K562 (cell line): ENCODE measurements around the gene SMC5. TPM values are rescaled to one million over a fixed set of nuclear protein-coding genes. Genes with fewer than 3 reads are reported as not detected.

Experiments used
- ATAC-seq: fragments of 200-7000 bp; cut with Tn5 transposase; 3 replicates; pipeline ENCODE4 v1.9.1; 2020; ENCODE audit warnings: moderate library complexity
- BruUV-seq: library from RNA; stranded (reverse); fragments of 400-500 nt; replicated peaks from 2 replicates; lab custom pipeline; 2021; lab: Mats Ljungman, UMichigan
- CTCF ChIA-PET: fragments of 300-600 bp; formaldehyde crosslinking; extraction: SDS; loops from one replicate; lab custom pipeline; 2021; ENCODE audit warnings: low intra/inter-chr PET ratio; lab: Yijun Ruan, JAX
- POLR2A ChIA-PET: fragments of 300-600, 350-650 bp; sonication (Branson Sonifier 250); formaldehyde crosslinking; extraction: SDS; loops from one replicate; lab custom pipeline; 2021; ENCODE audit warnings: antibody characterized with exemption, inconsistent platforms; lab: Yijun Ruan, JAX
- DNase-seq, 4 experiments: peaks; one replicate each; pipeline versions ENCODE4 v3.0.0 to v3.0.0-alpha.2; 2011 to 2018; ENCODE audit warnings: low spot score in 3 of 4, mixed read lengths in 3 of 4; ENCODE audit errors: extremely low read depth in 1 of 4
- FAIRE-seq: peaks from 2 replicates; lab custom pipeline; 2011; peaks lifted over from hg19 to GRCh38; lab: Jason Lieb, UNC
- H2AFZ ChIP-seq: 2 replicates; pipeline ENCODE4 v1.6.0; 2011; ENCODE audit warnings: low read depth, low read length, control low read depth, inconsistent platforms
- H3K27ac ChIP-seq: fragments of 200-600 bp; 3 replicates; pipeline ENCODE4 v1.8.0; 2011; ENCODE audit warnings: low read depth, mild to moderate bottlenecking, control low read depth, inconsistent platforms, low read length, moderate library complexity, mixed read lengths; ENCODE audit errors: extremely low read depth
- H3K27me3 ChIP-seq, 2 experiments: fragments of 300-600 bp in 1 of 2; 2 replicates in 1 of 2; 3 replicates in 1 of 2; pipeline versions ENCODE4 v1.6.0 to v1.8.0; 2011; ENCODE audit warnings: inconsistent platforms in 2 of 2, low read length in 2 of 2, mild to moderate bottlenecking in 1 of 2, mixed read lengths in 1 of 2, moderate library complexity in 1 of 2; ENCODE audit not compliant: control insufficient read depth in 2 of 2, insufficient read depth in 2 of 2
- H3K36me3 ChIP-seq: fragments of 300-600 bp; 3 replicates; pipeline ENCODE4 v1.8.0; 2011; ENCODE audit warnings: mild to moderate bottlenecking, low read length, inconsistent platforms; ENCODE audit not compliant: control insufficient read depth, insufficient read depth
- H3K4me1 ChIP-seq, 2 experiments: fragments of 200-600 bp in 1 of 2; replicated peaks in 1 of 2; 2 replicates in 1 of 2; 3 replicates in 1 of 2; pipeline versions ENCODE4 v1.5.1 to v1.8.0; 2011; ENCODE audit warnings: inconsistent platforms in 2 of 2, low read length in 2 of 2, mild to moderate bottlenecking in 1 of 2, mixed read lengths in 1 of 2, moderate library complexity in 1 of 2; ENCODE audit not compliant: control insufficient read depth in 2 of 2, insufficient read depth in 2 of 2
- H3K4me2 ChIP-seq: 2 replicates; pipeline ENCODE4 v1.6.1; 2011; ENCODE audit warnings: low read length, control low read depth, inconsistent platforms, mixed read lengths; ENCODE audit not compliant: insufficient read depth
- H3K4me3 ChIP-seq: fragments of 200-600 bp; sonication (generic), shearing (Covaris generic); 2 replicates; pipeline ENCODE4 v1.5.1; 2016; ENCODE audit warnings: control low read depth, inconsistent platforms
- H3K79me2 ChIP-seq: fragments of 200-600 bp; 3 replicates; pipeline ENCODE4 v1.8.0; 2011; ENCODE audit warnings: low read length, inconsistent platforms; ENCODE audit not compliant: control insufficient read depth, insufficient read depth
- H3K9ac ChIP-seq, 2 experiments: 2 replicates each; pipeline versions ENCODE4 v1.6.0 to v1.6.1; 2011; ENCODE audit warnings: low read depth in 2 of 2, low read length in 2 of 2, control low read depth in 1 of 2, inconsistent platforms in 1 of 2, mild to moderate bottlenecking in 1 of 2, mixed read lengths in 1 of 2; ENCODE audit not compliant: insufficient read depth in 1 of 2
- H3K9me1 ChIP-seq: one replicate; pipeline ENCODE4 v1.6.0; 2011; ENCODE audit warnings: inconsistent platforms, mild to moderate bottlenecking, low read length, moderate library complexity; ENCODE audit not compliant: control insufficient read depth, insufficient read depth
- H3K9me3 ChIP-seq: replicated peaks from 2 replicates; pipeline ENCODE4 v1.5.1; 2011; ENCODE audit warnings: low read depth, low read length, inconsistent platforms; ENCODE audit not compliant: control insufficient read depth, insufficient read depth
- H4K20me1 ChIP-seq: replicated peaks from 2 replicates; pipeline ENCODE4 v1.6.1; 2011; ENCODE audit warnings: low read length, inconsistent platforms, mixed read lengths; ENCODE audit not compliant: control insufficient read depth, insufficient read depth
- CBFA2T2 ChIP-seq: fragments of 450-650 bp; conservative IDR thresholded peaks from 2 replicates; pipeline ENCODE4 v1.6.1; 2017; ENCODE audit warnings: mild to moderate bottlenecking
- CBFA2T3 ChIP-seq: fragments of 450-650 bp; IDR thresholded peaks from 2 replicates; pipeline ENCODE4 v1.6.1; 2017
- WGBS: fragments of 100-300 bp; shearing (Covaris generic); methylation state at CpG from one replicate; pipeline ENCODE4 v1.1.6; 2016; ENCODE audit warnings: low coverage, mixed read lengths; ENCODE audit not compliant: insufficient coverage; ENCODE audit errors: missing lambda C conversion rate; 5-methylcytosine and 5-hydroxymethylcytosine counted together
- in situ Hi-C: fragments of 300-500 bp; cut with MboI; formaldehyde crosslinking; loops from 4 replicates; pipeline ENCODE4 v1.15.0; 2018; ENCODE audit warnings: inconsistent platforms, mixed read lengths
- intact Hi-C: fragments of 100-400 bp; cut with micrococcal nuclease; formaldehyde crosslinking; loops from 2 replicates; pipeline ENCODE4 v1.14.2; 2022
- polyA plus RNA-seq, 8 experiments: library from polyadenylated mRNA; depleted of rRNA in 4 of 8; stranded (reverse) in 5 of 8; unstranded in 3 of 8; fragments of >200 nt; fragmentation: Nextera tagmentation in 2 of 8; fragmentation: Illumina TruSeq in 1 of 8; extraction: Ambion mirVana in 2 of 8; extraction: Trizol in 1 of 8; gene quantifications; 2 replicates each; pipeline versions ENCODE4 v1.2.1 to v1.2.3, GENCODE V29; 2011 to 2014; ENCODE audit warnings: inconsistent platforms in 1 of 8, missing spikeins in 1 of 8
- total RNA-seq, 7 experiments: library from RNA; depleted of rRNA in 6 of 7; stranded (reverse); fragments of >200 nt in 6 of 7; fragmentation: Illumina TruSeq in 2 of 7; extraction: Trizol in 2 of 7; gene quantifications; 2 replicates each; pipeline versions ENCODE4 v1.2.1 to v1.2.3, GENCODE V29; 2011 to 2021; ENCODE audit warnings: low replicate concordance in 1 of 7
- TF ChIP-seq, protein P1 (sequence below), 2 experiments: fragments of 450-650 bp in 1 of 2; sonication (generic) in 1 of 2; formaldehyde crosslinking in 1 of 2; IDR thresholded peaks; 2 replicates each; pipeline versions ENCODE4 v1.7.1 to v1.9.0; 2016 to 2022; ENCODE audit warnings: inconsistent platforms in 1 of 2, mild to moderate bottlenecking in 1 of 2, missing genetic modification reagents in 1 of 2

The SMC5 gene
- total and polyA plus RNA-seq, 9 of the 15 experiments (the other 6 are each of a cell fraction or from before 2014, with no cell fraction given) = 3.5 to 43.2 (median 21.4) TPM

DNA sequence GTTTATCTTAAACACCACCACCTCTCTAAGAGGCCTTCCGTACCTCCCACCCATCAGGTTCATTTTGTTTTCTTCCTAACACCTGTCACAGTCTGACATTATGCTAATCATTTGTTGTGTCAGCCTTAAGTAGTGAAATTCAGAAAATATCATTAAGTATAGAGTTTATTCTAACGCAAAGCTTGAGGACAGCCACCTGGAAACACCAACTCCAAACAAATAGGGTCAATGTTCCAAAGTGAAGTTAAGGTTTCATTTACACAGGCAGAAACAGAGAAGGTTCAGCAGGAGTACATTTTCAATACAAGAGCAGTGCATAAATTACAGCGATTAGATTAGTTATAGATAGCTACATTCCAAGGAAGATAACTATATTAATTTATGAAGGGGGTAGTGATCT lies 1.3 kb upstream of the SMC5 start:
- no TSS peak for BruUV-seq
- Histone ChIP-seq H3K4me2 (peak overlapping the region; percentile 91), H2AFZ (peak overlapping the region; percentile 86), H3K4me3 (peak overlapping the region; percentile 88; the same call in 1 of the 2 replicates), H3K36me3 (peaks cover 24% of the 10 kb centered on the region), H3K4me1 (peaks cover 22 to 24% of the 10 kb centered on the region in 2 experiments; a peak in 4 of 5 replicates), H3K79me2 (peaks cover 40% of the 10 kb centered on the region), H3K9ac (peak overlapping the region; percentile 46 to 93; a peak in 3 of 4 replicates), H3K9me3 (no peaks in the 10 kb centered on the region), H3K27ac (peak overlapping the region; percentile 95), H3K9me1 (no peaks in the 10 kb centered on the region), H3K27me3 (no peaks in the 10 kb centered on the region), H4K20me1 (peaks cover 6% of the 10 kb centered on the region)
- POLR2A ChIA-PET = interaction anchor here (1.9 kb wide), 1 partner anchor 16 kb away, joined by 10 read pairs; no protein-coding TSS in a partner anchor
- FAIRE-seq = no peak
- in situ Hi-C loops (no loop called here), intact Hi-C loops (loop anchor here (5.0 to 10.0 kb wide), 2 partner anchors 160 to 227 kb away; no protein-coding TSS in a partner anchor)
- WGBS = 0% methylated on average over 3 of the region's 3 CpGs
- CTCF ChIA-PET = no interaction called here
- DNase-seq = peak in 2 of 4 experiments; percentile 22 to 34
- TF ChIP-seq CBFA2T2 (0 out of 2 replicates have a peak, but pooled peaks have one; percentile 2), CBFA2T3 (peak; percentile 26)
- TF ChIP-seq, protein P1, sequence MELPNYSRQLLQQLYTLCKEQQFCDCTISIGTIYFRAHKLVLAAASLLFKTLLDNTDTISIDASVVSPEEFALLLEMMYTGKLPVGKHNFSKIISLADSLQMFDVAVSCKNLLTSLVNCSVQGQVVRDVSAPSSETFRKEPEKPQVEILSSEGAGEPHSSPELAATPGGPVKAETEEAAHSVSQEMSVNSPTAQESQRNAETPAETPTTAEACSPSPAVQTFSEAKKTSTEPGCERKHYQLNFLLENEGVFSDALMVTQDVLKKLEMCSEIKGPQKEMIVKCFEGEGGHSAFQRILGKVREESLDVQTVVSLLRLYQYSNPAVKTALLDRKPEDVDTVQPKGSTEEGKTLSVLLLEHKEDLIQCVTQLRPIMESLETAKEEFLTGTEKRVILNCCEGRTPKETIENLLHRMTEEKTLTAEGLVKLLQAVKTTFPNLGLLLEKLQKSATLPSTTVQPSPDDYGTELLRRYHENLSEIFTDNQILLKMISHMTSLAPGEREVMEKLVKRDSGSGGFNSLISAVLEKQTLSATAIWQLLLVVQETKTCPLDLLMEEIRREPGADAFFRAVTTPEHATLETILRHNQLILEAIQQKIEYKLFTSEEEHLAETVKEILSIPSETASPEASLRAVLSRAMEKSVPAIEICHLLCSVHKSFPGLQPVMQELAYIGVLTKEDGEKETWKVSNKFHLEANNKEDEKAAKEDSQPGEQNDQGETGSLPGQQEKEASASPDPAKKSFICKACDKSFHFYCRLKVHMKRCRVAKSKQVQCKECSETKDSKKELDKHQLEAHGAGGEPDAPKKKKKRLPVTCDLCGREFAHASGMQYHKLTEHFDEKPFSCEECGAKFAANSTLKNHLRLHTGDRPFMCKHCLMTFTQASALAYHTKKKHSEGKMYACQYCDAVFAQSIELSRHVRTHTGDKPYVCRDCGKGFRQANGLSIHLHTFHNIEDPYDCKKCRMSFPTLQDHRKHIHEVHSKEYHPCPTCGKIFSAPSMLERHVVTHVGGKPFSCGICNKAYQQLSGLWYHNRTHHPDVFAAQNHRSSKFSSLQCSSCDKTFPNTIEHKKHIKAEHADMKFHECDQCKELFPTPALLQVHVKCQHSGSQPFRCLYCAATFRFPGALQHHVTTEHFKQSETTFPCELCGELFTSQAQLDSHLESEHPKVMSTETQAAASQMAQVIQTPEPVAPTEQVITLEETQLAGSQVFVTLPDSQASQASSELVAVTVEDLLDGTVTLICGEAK (IDR thresholded peaks at IDR 0.05) = no peak
- TF ChIP-seq, protein P1 (CRISPR knock-in tag; IDR thresholded peaks at IDR 0.05) = no peak
- ATAC-seq = no peak
